ENCODE results near the gene ATF7IP2. TPM values are rescaled to one million over a fixed set of nuclear protein-coding genes. Genes with fewer than 3 reads are reported as not detected.

ATF7IP2 gene
- total and polyA plus RNA-seq, 9 of the 15 experiments (the other 6 are each of a cell fraction or from before 2014, with no cell fraction given) = 131 to 515 (median 196) TPM

DNA sequence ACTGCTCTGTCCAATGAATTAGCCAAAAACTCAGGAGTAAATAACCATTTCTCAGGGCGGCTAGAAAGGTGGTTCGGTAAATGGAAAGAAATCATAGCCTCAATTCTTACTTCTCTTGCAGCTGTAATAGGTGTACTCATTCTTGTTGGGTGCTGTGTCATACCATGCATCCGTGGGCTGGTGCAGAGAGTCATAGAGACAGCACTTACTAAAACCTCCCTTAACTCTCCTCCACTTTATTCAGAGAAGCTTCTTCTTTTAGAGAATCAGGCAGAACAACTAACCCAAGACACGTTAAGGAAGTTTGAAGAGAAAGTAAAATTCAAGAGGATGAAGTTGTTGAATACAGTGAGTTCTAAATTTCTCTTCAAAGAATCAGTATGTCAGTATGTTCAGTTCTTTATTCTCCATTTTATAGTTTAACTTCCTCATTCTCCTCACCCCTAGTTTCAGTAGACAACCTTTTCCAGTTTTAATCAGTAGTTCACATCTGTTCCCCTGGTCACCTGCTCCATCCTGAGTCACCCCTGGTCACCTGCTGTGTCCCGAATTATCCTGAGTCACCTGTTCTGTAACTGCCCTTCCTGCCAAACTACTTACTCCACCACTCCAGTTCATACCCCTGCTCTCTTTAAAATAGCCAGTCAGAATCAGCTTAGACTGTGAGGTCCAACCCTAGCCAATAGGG is 108.6 kb downstream of the ATF7IP2 start:
- no peak overlapping the region for H3K4me3 ChIP-seq
- TF ChIP-seq FOSL1 (tag; conservative IDR thresholded peaks at IDR 0.05) = 0 out of 2 replicates have a peak, but pooled peaks have one; percentile 18
- no peak for TF ChIP-seq EGR1 (conservative IDR thresholded peaks at IDR 0.05)
- peak in 1 of 2 experiments; percentile 71; a peak in 2 of 4 replicates for TF ChIP-seq TRIM24 (IDR thresholded peaks at IDR 0.05)
- 0 out of 2 replicates have a peak, but pooled peaks have one; percentile 10 for TF ChIP-seq CBFA2T2 (conservative IDR thresholded peaks at IDR 0.05)
- no peak for TF ChIP-seq ZNF384 (IDR thresholded peaks at IDR 0.05; ENCODE audit: low read depth, low read length)
- TF ChIP-seq CBFA2T3 (IDR thresholded peaks at IDR 0.05) = peak; percentile 36
- H4K20me1 ChIP-seq (replicated peaks; ENCODE audit: control insufficient read depth, insufficient read depth, low read length) = no peaks in the 10 kb centered on the region
- H3K27me3 ChIP-seq (ENCODE audit: control insufficient read depth in 2 of 2, insufficient read depth in 2 of 2, low read length in 2 of 2) = no peaks in the 10 kb centered on the region
- intact Hi-C loops (cut with micrococcal nuclease) = no loop called here
- no peak overlapping the region for H3K27ac ChIP-seq (ENCODE audit: extremely low read depth, low read depth, low read length)
- H3K9me1 ChIP-seq (ENCODE audit: control insufficient read depth, insufficient read depth, low read length) = no peaks in the 10 kb centered on the region
- H3K9ac ChIP-seq (ENCODE audit: insufficient read depth in 1 of 2, low read depth in 2 of 2, low read length in 2 of 2) = no peak overlapping the region
- WGBS (ENCODE audit: insufficient coverage, low coverage, missing lambda C conversion rate) = 54% methylated on average over 5 of the region's 5 CpGs
- BruUV-seq (replicated peaks) = no TSS peak
- FAIRE-seq = no peak
- H3K79me2 ChIP-seq (ENCODE audit: control insufficient read depth, insufficient read depth, low read length) = no peaks in the 10 kb centered on the region
- no peak overlapping the region for H2AFZ ChIP-seq (ENCODE audit: low read depth, low read length)
- CTCF ChIA-PET (ENCODE audit: low intra/inter-chr PET ratio) = no interaction called here
- no peaks in the 10 kb centered on the region for H3K36me3 ChIP-seq (ENCODE audit: control insufficient read depth, insufficient read depth, low read length)
- POLR2A ChIA-PET = no interaction called here
- H3K4me2 ChIP-seq (ENCODE audit: insufficient read depth, low read length) = no peak overlapping the region
- H3K4me1 ChIP-seq (replicated peaks in 1 of 2; ENCODE audit: control insufficient read depth in 2 of 2, insufficient read depth in 2 of 2, low read length in 2 of 2) = peaks cover 6 to 15% of the 10 kb centered on the region in 2 experiments
- no peak for ATAC-seq
- peaks cover 11% of the 10 kb centered on the region for H3K9me3 ChIP-seq (replicated peaks; ENCODE audit: control insufficient read depth, insufficient read depth, low read depth, low read length)
- no peak for DNase-seq (ENCODE audit: extremely low read depth in 1 of 4, low spot score in 3 of 4)
- in situ Hi-C loops (cut with MboI) = no loop called here

DNA sequence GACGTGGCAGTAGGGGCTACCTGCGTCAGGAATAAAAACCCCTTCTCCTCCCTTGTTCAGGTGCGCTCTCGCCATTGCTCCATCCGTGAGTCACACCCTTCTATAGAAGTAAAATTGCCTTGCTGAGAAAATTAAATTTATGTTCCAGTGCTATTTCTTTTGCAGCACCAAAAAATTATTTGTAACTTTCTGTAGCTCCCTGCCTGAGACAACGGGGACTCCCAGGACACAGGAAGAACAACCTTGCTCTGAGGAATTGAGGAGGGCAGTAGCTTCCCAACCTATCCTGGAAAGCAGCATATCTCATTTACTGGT is 109.1 kb downstream of the ATF7IP2 start:
- no peak overlapping the region for H2AFZ ChIP-seq (ENCODE audit: low read depth, low read length)
- no peak overlapping the region for H3K4me3 ChIP-seq
- no peaks in the 10 kb centered on the region for H3K9me1 ChIP-seq (ENCODE audit: control insufficient read depth, insufficient read depth, low read length)
- ChIA-PET POLR2A (no interaction called here), CTCF (ENCODE audit: low intra/inter-chr PET ratio) (no interaction called here)
- 82% methylated on average over 6 of the region's 6 CpGs for WGBS (ENCODE audit: insufficient coverage, low coverage, missing lambda C conversion rate)
- DNase-seq (ENCODE audit: extremely low read depth in 1 of 4, low spot score in 3 of 4) (no peak), FAIRE-seq (no peak), ATAC-seq (no peak)
- no peak overlapping the region for H3K27ac ChIP-seq (ENCODE audit: extremely low read depth, low read depth, low read length)
- H4K20me1 ChIP-seq (replicated peaks; ENCODE audit: control insufficient read depth, insufficient read depth, low read length) = no peaks in the 10 kb centered on the region
- H3K4me1 ChIP-seq (replicated peaks in 1 of 2; ENCODE audit: control insufficient read depth in 2 of 2, insufficient read depth in 2 of 2, low read length in 2 of 2) = peaks cover 6 to 15% of the 10 kb centered on the region in 2 experiments
- H3K79me2 ChIP-seq (ENCODE audit: control insufficient read depth, insufficient read depth, low read length) = no peaks in the 10 kb centered on the region
- H3K9ac ChIP-seq (ENCODE audit: insufficient read depth in 1 of 2, low read depth in 2 of 2, low read length in 2 of 2) = no peak overlapping the region
- in situ Hi-C loops (cut with MboI) = no loop called here
- no peaks in the 10 kb centered on the region for H3K27me3 ChIP-seq (ENCODE audit: control insufficient read depth in 2 of 2, insufficient read depth in 2 of 2, low read length in 2 of 2)
- peaks cover 13% of the 10 kb centered on the region for H3K9me3 ChIP-seq (replicated peaks; ENCODE audit: control insufficient read depth, insufficient read depth, low read depth, low read length)
- BruUV-seq (replicated peaks) = no TSS peak
- no peak overlapping the region for H3K4me2 ChIP-seq (ENCODE audit: insufficient read depth, low read length)
- intact Hi-C loops (cut with micrococcal nuclease) = no loop called here
- H3K36me3 ChIP-seq (ENCODE audit: control insufficient read depth, insufficient read depth, low read length) = no peaks in the 10 kb centered on the region
- TF ChIP-seq, protein P1, sequence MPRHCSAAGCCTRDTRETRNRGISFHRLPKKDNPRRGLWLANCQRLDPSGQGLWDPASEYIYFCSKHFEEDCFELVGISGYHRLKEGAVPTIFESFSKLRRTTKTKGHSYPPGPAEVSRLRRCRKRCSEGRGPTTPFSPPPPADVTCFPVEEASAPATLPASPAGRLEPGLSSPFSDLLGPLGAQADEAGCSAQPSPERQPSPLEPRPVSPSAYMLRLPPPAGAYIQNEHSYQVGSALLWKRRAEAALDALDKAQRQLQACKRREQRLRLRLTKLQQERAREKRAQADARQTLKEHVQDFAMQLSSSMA (CRISPR knock-in tag; IDR thresholded peaks at IDR 0.05) = no peak
- no peak for TF ChIP-seq NFRKB (IDR thresholded peaks at IDR 0.05; ENCODE audit: low read depth)
- TF ChIP-seq CBX1 (IDR thresholded peaks at IDR 0.05; ENCODE audit: low read depth) = peak; percentile 60; the same call in 1 of the 2 replicates
- no peak for TF ChIP-seq HCFC1 (IDR thresholded peaks at IDR 0.05; ENCODE audit: low read depth, low read length)
- TF ChIP-seq XRCC3 (IDR thresholded peaks at IDR 0.05) = peak; percentile 89
- TF ChIP-seq TRIM24 (IDR thresholded peaks at IDR 0.05) = peak; percentile 30 to 65; a peak in 3 of 4 replicates
- no peak for TF ChIP-seq BHLHE40 (IDR thresholded peaks at IDR 0.05; ENCODE audit: low read length)
- TF ChIP-seq CBX5 (IDR thresholded peaks at IDR 0.05; ENCODE audit: borderline replicate concordance, low read depth) = peak; percentile 78; the same call in 1 of the 2 replicates
- no peak for TF ChIP-seq RBM34 (IDR thresholded peaks at IDR 0.05; ENCODE audit: borderline replicate concordance, insufficient read depth, low read length)
- no peak for TF ChIP-seq YBX1 (IDR thresholded peaks at IDR 0.05)
- TF ChIP-seq TRIM28 (IDR thresholded peaks at IDR 0.05) = peak; percentile 93
- peak in 1 of 2 experiments; percentile 91; a peak in 2 of 3 replicates for TF ChIP-seq CBX3 (IDR thresholded peaks at IDR 0.05; ENCODE audit: borderline replicate concordance in 1 of 2, low read length in 2 of 2)
- TF ChIP-seq ASH1L (IDR thresholded peaks at IDR 0.05; ENCODE audit: borderline replicate concordance, low read depth, partially characterized antibody) = no peak
- TF ChIP-seq MCM5 (IDR thresholded peaks at IDR 0.05; ENCODE audit: low read depth) = no peak
